NOMO-1 treated with dmso at 0.1 percent for 144 hours (cell line): Measurements from ENCODE around the gene GARRE1.
"Not testable (repeated sequence)": the region's sequence is repeated elsewhere in the genome, so short reads cannot be mapped to it uniquely, and the experiment has no call there.

ENCODE experiments used
- DNase-seq: peaks from one replicate; lab custom pipeline; 2025; ENCODE audit not compliant: unreplicated experiment; lab: John Stamatoyannopoulos, UW

Gene GARRE1

GRCh38 chr19:34230820-34231219, 23.5 kb upstream of the GARRE1 start:
- no peak for DNase-seq

- no peak for DNase-seq
These were observed 22.9 kb upstream of the GARRE1 start for GRCh38 chr19:34231439-34231838.

- DNase-seq: no peak
These were observed 21.5 kb upstream of the GARRE1 start for GRCh38 chr19:34232566-34233481.

GRCh38 chr19:34235425-34235940, 18.9 kb upstream of the GARRE1 start:
- no peak for DNase-seq

- DNase-seq: no peak
These were observed 18.0 kb upstream of the GARRE1 start for GRCh38 chr19:34236035-34236987.

- no peak for DNase-seq
These were observed 17.1 kb upstream of the GARRE1 start for GRCh38 chr19:34237283-34237682.

GRCh38 chr19:34237939-34238338, 16.4 kb upstream of the GARRE1 start:
- DNase-seq: no peak

GRCh38 chr19:34241513-34242337, 12.6 kb upstream of the GARRE1 start:
- DNase-seq: no peak

GRCh38 chr19:34243138-34243875, 11.0 kb upstream of the GARRE1 start:
- DNase-seq: not testable (repeated sequence)

- DNase-seq: no peak
These were observed 10.3 kb upstream of the GARRE1 start for GRCh38 chr19:34243876-34244578.

GRCh38 chr19:34244611-34245299, 9.6 kb upstream of the GARRE1 start:
- DNase-seq: no peak

GRCh38 chr19:34246340-34246739, 8.0 kb upstream of the GARRE1 start:
- DNase-seq: no peak

- no peak for DNase-seq
These were observed 5.4 kb upstream of the GARRE1 start for GRCh38 chr19:34248941-34249340.

GRCh38 chr19:34253167-34253566, 1.2 kb upstream of the GARRE1 start:
- DNase-seq: not testable (repeated sequence)

GRCh38 chr19:34253681-34254045, 691 bp upstream of the GARRE1 start:
- DNase-seq: not testable (repeated sequence)

- DNase-seq: no peak
These were observed 511 bp downstream of the GARRE1 start for GRCh38 chr19:34254698-34255432.

GRCh38 chr19:34255546-34255945, 1.2 kb downstream of the GARRE1 start:
- DNase-seq: no peak
